ENCODE data around the gene RAD50.
"Not testable (repeated sequence)": the region's sequence is repeated elsewhere in the genome, so short reads cannot be mapped to it uniquely, and the experiment has no call there.

The RAD50 gene

GRCh38 chr5:132559383-132560060, 2.7 kb downstream of the RAD50 start:
- DNase-seq: no peak

DNA sequence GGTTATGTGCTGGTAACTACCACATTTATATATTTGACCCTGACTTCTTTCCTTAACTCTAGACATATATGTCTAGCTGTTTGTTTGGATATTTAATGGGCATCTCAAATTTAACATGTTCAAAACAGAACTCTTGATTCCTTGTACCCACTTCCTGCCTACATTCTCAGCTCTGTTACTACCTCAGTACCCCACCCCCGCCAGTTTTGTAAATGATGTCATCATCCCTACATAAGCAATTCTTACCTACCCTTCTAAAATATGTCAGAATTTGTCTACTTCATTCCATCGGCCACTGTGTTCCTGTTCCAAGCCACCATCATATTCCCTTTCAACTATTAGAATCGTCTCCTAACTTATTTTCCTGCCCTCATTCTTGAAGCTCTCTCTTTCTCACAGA, 4.8 kb downstream of the RAD50 start:
- no peak for DNase-seq

GRCh38 chr5:132564555-132564954, 7.8 kb downstream of the RAD50 start:
- DNase-seq: not testable (repeated sequence)

- DNase-seq: no peak
These were observed 9.9 kb downstream of the RAD50 start for GRCh38 chr5:132566657-132567056.

GRCh38 chr5:132576123-132576522, 19.3 kb downstream of the RAD50 start:
- DNase-seq: no peak

DNA sequence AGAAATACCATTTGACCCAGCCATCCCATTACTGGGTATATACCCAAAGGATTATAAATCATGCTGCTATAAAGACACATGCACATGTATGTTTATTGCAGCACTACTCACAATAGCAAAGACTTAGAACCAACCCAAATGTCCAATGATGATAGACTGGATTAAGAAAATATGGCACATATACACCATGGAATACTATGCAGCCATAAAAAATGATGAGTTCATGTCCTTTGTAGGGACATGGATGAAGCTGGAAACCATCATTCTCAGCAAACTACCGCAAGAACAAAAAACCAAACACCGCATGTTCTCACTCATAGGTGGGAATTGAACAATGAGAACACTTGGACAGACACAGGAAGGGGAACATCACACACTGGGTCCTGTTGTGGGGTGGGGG, 27.8 kb downstream of the RAD50 start:
- not testable (repeated sequence) for DNase-seq

DNA sequence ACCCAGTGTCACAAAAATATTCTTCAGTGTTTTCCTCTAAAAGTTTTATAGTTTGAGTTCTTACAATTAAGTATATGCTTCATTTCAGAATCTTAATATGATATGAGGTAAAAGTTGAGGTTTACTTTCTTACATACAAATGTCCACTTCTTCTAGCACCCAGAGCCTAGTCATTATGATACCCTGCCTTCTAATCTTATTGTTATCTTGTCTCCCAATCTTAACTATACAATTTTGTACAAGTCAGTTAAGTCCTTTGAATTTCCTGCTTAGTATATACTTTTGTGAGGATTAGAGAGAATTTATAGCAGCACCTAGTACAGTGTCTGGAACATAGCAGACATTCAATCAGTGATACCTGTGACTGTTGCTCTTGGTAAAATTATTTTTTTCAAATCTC, 29.3 kb downstream of the RAD50 start:
- no peak for DNase-seq

GRCh38 chr5:132589467-132589866, 32.7 kb downstream of the RAD50 start:
- DNase-seq: no peak

GRCh38 chr5:132591145-132591544, 34.4 kb downstream of the RAD50 start:
- no peak for DNase-seq

DNA sequence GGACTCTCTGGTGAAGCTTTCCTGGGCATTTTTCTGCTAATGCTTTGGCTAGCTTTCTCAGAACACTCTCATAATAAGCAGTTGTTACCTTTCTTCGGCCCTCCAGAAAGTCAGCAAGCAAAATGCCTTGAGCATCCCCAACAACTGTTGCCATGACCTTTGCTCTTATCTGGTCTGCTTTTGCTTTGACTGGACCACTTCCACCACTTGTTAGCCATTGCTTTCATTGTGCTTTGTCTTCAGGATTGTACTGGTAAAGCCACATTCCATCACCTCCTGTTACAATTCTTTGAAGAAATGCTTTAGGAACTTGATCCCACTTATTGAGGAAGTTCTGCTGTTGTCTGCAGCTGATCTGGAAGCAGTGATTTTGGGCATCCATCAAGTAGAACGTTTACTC, 35.7 kb downstream of the RAD50 start:
- DNase-seq: no peak

DNA sequence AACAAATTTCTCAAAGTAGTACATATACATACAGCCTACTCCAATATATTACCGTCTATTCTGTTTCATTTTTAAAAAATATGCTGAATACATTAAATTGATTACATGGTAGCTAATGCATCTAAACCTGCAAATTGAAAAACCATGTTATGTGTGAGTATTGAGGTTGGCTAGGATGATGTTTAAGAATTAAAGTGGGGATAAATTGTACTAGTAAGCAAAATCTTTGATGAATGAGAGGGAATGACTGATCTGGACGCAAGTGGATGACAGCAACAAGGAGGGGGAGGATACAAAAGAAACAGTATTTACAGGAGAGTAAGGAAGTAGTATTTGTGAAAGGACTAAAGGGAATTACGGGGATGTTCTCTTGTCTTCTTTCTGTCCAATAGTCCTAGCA, 37.4 kb downstream of the RAD50 start:
- no peak for DNase-seq

DNA sequence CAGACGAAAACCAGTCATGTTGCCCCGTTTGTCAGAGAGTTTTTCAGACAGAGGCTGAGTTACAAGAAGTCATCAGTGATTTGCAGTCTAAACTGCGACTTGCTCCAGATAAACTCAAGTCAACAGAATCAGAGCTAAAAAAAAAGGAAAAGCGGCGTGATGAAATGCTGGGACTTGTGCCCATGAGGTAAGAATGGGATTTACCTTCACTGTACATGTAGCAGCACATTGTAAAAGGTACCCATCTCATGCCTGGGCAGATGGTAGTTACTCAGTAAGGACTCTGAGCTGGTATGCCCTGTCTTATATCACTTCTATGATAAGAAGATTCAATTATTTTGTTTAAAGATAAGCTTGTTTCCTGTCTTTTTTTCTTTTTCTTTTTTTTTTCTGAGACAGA, 38.8 kb downstream of the RAD50 start:
- DNase-seq: no peak

DNA sequence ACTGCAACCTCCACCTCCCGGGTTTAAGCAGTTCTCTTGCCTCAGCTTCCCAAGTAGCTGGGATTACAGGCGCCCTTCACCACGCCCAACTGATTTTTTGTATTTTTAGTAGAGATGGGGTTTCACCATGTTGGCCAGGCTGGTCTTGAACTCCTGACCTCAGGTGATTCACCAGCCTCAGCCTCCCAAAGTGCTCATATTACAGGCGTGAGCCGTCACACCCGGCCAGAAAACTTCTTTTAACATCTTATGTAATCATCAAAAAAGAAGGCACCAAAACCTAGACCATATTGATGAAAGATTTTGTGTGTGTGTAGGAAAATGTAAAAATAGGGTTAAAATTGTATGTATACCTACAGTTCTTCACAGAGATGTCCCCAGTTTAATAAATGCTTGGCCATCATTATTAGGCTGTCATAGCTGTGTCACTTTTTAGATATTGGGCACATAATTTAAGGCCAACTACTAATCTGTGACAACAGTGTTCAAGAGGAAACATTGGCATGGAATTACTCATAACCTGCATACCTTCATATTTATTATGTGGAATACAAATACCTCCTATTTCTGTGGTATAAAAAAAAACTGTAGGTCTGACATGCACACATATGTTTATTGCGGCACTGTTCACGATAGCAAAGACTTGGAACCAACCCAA, 44.4 kb downstream of the RAD50 start:
- DNase-seq: no peak

- DNase-seq: no peak
These were observed 50.3 kb downstream of the RAD50 start for GRCh38 chr5:132607095-132607494.

- DNase-seq: no peak
These were observed 51.3 kb downstream of the RAD50 start for GRCh38 chr5:132608107-132608506.

- DNase-seq: no peak
These were observed 55.2 kb downstream of the RAD50 start for GRCh38 chr5:132611965-132612364.

- no peak for DNase-seq
These were observed 56.1 kb downstream of the RAD50 start for GRCh38 chr5:132612846-132613245.

DNA sequence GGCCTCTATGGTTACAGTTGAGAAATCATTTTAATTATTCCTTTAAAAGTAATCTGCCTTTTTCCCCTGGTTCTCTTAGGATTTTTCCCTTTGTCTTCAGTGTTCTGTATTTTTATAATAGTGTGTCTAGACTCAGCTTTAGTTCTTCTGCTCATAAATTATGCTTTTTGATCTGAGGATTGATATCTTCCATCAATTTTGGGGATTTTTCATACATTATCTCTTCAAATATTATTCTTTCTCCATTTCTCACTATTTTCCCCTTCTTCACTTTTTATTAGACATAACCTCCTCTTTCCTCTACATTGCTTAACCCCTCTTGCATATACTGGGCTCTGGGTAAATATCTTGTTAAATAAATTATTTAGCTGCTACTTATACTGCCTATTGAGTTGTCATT, 64.9 kb downstream of the RAD50 start:
- no peak for DNase-seq

DNA sequence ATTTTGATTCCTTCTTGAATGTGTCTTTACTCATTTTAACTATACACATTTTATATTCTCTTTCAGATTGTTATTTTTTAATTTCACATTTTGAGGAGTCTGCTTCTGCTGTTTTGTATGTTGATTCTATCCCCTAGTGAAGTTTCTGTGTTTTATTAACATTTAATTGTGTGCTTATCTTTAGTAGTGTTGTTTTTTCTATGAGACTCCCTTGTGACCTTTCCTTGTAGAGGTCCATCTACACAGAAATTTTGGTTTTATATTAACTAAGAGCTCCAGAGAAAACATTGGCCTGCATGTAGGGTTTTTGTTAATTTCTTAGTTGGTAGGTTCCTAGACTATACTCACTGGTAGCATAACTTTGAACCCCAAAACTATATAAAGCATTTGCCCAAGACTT, 65.8 kb downstream of the RAD50 start:
- DNase-seq: no peak

DNA sequence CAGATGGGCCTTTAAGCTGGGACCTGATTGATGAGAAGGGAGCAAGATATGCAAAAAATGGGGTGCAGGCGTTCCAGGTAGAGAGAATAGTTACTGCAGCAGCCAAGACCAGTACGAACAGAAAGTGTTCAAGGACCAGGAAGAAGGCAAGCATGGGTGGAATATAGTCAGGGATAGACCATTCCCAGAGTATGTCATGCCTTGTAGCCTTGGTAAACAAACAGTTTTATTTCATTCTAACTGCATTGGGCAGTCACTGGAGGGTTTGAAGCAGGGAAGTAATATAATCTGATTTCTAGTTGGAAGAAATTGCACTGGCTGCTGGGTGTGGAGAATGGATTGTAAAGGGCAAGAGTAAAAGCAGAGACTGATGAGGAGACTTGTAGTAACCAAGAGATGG, 70.7 kb downstream of the RAD50 start:
- no peak for DNase-seq

- DNase-seq: no peak
These were observed 72.0 kb downstream of the RAD50 start for GRCh38 chr5:132628814-132629213.

DNA sequence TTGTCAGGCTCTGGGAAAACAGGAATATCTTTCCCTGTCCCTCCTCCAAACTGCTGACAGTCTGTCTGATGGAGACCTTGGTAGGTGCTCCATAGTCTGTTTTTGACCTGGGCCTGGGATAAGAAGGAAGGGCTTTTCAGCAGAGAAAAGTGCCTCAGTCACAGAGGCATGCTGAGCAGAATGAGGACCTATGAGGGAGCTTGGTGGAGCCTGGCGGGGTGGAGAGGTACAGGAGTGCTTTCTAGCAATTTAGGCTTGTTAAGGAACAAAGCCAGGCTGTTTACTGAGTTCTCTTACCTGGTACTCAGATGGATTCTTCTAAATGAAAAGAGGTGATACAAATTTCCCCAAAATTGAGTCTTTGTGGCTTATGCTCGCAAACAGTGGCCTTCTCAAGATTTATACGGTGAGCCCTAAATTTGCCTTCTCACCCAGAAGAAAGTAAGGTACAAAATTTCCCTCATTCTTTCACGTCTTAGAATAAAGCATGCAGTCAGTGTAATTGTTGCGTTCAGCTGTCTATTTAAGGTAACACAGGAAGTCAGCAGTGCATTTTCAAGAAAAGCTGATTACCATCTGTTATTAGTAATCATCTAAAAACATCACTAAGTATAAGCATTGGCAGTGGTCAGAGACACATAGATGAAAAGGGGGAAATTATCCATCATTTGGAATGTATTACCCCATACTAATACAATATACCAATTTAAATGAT, 72.6 kb downstream of the RAD50 start:
- no peak for DNase-seq

- not testable (repeated sequence) for DNase-seq
These were observed 76.8 kb downstream of the RAD50 start for GRCh38 chr5:132633587-132633986.

DNA sequence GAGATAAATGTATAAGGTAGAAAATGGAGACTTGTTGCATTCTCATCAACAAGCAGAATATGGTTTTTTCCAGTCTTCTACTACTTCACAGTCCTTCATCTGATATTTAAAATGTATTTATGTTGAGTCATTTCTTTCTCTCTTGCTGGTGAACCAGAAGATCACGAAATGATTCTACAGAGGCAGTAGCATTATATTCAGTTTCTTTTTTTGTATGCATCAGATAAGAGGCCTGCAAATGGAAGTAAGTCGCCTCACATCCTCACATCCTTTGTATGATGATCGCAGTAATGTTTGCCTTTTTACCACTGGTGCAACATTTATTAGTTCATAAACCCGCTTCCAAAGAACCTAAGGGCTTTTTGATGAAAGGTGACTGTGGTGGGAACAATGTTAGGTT, 79.1 kb downstream of the RAD50 start:
- no peak for DNase-seq
